Measurements from ENCODE around the gene MEF2C.

Gene MEF2C

GRCh38 chr5:88675168-88675707 lies 207.7 kb downstream of the MEF2C start:
- no peak for DNase-seq (ENCODE audit: low spot score)

- DNase-seq (ENCODE audit: low spot score): no peak
These were observed 208.4 kb downstream of the MEF2C start for GRCh38 chr5:88674356-88675167.

- no peak for DNase-seq (ENCODE audit: low spot score)
These were observed 209.5 kb downstream of the MEF2C start for GRCh38 chr5:88673253-88674105.

GRCh38 chr5:88672644-88673252 lies 210.2 kb downstream of the MEF2C start:
- DNase-seq (ENCODE audit: low spot score): no peak

- DNase-seq (ENCODE audit: low spot score): no peak
These were observed 211.2 kb downstream of the MEF2C start for GRCh38 chr5:88671505-88672499.

- DNase-seq (ENCODE audit: low spot score): no peak
These were observed 211.9 kb downstream of the MEF2C start for GRCh38 chr5:88671106-88671504.

- no peak for DNase-seq (ENCODE audit: low spot score)
These were observed 212.5 kb downstream of the MEF2C start for GRCh38 chr5:88670461-88670860.

GRCh38 chr5:88669371-88670050 lies 213.5 kb downstream of the MEF2C start:
- no peak for DNase-seq (ENCODE audit: low spot score)

GRCh38 chr5:88667496-88668201 lies 215.3 kb downstream of the MEF2C start:
- no peak for DNase-seq (ENCODE audit: low spot score)
